Measurements from ENCODE around the gene NKX2-3.

Gene NKX2-3

DNA sequence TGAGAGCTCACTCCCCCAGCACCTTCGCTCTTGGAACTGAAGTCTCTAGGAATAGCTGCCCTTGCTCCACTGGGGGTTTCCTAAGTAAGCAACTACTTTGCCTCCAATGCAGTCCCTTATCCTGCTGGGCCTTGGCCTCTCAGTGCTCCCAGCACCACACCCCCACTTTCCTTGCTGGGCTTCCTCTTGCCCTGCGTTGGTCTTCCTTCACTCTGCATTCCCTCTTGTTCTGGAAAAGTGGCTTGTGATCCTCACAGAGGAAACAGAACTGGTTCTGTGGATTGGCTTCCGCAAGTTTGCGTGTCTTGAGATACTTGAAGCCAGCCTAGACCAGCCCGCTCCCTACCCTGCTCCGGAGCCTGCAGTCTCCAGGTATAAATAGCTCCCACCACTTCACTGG lies 6.4 kb downstream of the NKX2-3 start:
- no peak for DNase-seq

GRCh38 chr10:99539820-99540219 lies 7.1 kb downstream of the NKX2-3 start:
- no peak for DNase-seq

GRCh38 chr10:99540306-99540656 lies 7.5 kb downstream of the NKX2-3 start:
- DNase-seq: no peak

GRCh38 chr10:99540657-99541531 lies 8.2 kb downstream of the NKX2-3 start:
- no peak for DNase-seq

DNA sequence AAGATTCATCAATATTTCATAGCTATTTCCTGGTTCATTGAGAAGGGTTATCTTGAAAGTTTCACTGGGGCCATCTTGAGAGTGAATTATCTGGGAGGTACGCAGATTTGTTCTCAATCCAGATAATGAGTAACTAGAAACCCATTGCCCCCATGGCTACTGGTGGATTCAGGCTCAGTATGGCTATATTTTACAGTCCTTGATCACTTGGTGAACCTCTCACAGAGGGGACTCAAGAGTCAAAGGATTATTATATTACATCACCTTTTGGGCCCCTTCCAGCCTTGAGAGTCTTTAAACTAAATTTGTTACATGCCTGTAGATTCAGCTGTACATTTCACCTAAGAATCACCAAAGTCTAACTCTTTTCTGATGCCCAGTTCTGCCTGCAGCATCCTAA lies 11.6 kb downstream of the NKX2-3 start:
- no peak for DNase-seq

GRCh38 chr10:99548041-99548530 lies 15.3 kb downstream of the NKX2-3 start:
- DNase-seq: peak in 1 of 2 donors; percentile 40

- no peak for DNase-seq
Measured at GRCh38 chr10:99551158-99551557, 18.4 kb downstream of the NKX2-3 start.

GRCh38 chr10:99551616-99552015 lies 18.9 kb downstream of the NKX2-3 start:
- DNase-seq: no peak

DNA sequence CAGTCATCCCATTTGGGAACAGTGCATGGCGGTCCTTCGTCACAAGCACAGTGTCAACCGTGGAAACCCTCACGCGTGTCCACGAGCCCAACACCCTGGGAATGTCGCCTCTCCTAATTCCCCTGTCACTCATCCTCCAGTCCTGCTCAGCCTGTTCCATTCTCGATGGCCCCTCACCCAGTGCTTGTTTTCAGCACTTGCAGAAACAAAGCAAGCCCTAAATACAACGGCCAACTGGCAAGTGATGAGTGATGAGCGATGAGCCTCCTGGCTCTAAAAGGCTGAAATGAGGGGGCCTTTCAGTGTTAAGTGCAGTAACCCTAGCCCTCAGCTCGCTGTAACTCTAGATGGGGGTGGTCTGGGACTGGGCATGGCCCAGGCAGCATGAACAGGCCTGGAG lies 22.6 kb downstream of the NKX2-3 start:
- no peak for DNase-seq

DNA sequence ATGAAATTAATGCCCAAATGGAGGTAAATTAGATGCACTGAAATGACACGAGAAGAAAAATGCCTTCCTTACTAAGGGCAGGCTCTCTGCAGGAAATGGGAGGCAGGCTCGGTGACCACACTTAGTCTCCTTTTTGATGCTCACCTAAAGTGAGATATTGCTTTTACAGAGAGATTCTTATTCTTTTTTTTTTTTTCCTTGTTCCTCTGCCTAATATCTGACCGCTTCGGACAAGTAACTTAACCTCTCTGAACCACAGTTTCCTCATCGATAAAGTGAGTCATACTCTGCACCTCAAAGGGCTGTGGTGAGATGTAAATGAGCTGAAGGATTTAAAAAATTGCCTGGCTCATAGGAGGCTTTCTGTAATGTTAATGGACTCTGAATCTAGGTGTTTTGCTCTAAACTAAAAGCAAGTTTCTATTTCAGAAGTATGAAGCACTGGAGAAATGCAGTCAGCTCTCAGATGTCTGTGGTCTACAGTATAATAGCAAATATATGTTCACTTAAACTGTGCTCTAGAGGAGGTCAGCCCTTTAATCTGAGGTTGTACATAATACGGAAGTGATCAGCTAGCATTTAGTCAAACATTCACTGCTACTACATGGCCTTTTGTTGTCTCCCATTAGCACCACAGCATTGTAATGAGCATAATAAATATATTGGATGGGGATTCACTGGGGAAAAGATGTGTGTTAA lies 23.2 kb downstream of the NKX2-3 start:
- DNase-seq: no peak

GRCh38 chr10:99557044-99557443 lies 24.3 kb downstream of the NKX2-3 start:
- DNase-seq: no peak

DNA sequence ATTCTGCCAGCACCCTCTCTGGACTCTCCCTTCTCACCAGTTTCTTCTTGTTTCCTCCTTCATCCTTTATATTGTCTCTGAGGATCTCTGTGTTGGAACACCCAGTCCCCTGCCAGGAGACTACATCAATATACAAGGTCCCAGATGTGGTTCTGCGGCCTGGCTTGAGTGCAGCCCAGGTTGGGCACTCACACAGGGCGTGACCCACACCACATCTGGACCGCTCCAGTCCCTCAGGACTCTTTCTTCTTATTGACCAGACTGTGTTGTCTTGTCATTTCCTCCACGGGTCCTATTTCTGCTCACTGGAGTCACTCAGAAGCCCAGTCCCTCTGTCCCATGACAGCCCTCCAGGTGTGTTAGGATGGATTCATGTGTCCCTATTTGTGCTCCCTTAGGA lies 26.0 kb downstream of the NKX2-3 start:
- no peak for DNase-seq

GRCh38 chr10:99560277-99561126 lies 27.8 kb downstream of the NKX2-3 start:
- DNase-seq: peak; percentile 32 to 49

GRCh38 chr10:99562631-99563030 lies 29.9 kb downstream of the NKX2-3 start:
- DNase-seq: no peak

DNA sequence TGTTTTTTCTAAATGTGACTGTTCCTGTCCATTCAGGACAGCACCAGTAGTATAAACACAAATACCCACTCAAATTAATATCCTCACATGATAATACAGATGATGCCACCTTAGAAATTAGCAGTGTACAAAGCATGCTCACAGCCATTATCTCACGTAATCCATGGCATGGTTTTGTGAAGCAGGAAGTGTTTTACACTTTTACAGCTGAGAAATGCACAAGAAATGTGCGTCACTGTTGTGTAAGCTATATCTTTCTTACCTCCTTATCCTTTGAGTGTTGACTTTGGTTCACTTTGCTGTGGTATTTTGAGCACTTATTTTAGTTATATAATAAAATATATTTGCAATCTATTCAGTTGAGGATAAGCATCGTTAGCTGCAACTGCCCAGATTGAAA lies 31.6 kb downstream of the NKX2-3 start:
- DNase-seq: no peak

- no peak for DNase-seq
Measured at GRCh38 chr10:99565166-99565565, 32.4 kb downstream of the NKX2-3 start.

GRCh38 chr10:99569253-99569939 lies 36.7 kb downstream of the NKX2-3 start:
- DNase-seq: no peak

DNA sequence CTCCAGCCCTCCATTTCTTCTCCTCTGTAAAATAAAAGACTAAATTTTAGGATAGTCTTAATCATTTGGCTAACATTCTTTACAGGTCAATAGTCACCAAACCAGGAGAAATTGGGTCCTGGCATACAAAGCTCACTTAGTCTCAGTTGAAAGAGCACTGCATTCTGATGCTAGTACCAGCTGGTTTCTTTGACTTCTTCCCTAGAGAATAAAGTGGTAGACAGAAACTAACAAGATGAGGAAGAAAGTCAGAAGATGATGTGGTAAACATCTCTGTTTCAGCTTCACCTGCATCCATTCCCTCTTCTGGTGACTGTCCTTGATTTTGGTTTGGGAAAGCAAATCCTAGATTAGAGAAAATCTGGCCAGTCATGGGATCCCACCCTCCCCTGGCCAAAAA lies 37.2 kb downstream of the NKX2-3 start:
- no peak for DNase-seq

DNA sequence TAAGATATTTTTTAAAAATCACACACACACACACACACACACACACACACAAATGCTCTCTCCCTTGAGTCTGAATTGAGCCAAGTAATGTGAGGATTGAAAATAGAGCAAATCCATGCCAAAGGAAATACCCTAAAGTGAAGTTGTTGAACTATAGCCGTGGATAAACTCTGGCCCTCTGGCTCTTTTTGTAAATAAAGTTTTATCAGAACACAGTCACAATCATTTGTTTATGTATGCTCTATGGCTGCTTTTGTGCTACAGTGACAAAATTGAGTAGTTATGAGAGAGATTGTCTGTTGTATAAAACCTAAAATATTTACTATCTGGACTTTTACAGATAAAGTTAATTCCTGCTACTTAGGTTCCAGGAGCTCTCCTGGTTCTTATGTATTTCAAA lies 39.1 kb downstream of the NKX2-3 start:
- no peak for DNase-seq

DNA sequence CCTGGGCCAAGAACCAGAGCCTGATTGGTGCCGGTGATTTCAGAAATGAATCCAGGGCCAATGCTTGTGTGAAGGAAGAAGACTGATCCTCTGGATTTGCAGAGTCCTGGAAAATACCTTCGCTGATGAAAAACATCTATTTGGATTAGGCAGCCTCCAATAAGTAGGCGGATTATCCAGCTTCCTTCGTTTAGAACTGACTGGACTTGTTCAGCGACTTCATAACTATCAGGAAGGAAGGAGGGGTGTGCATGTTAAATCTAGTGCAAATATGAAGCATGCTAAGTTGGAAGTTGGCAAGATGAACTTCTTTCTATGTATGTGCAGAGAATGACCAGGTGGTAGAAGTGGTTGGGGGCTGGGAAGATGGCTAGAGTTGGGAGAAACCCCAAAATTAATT lies 41.0 kb downstream of the NKX2-3 start:
- no peak for DNase-seq

- DNase-seq: no peak
Measured at GRCh38 chr10:99579971-99580370, 47.2 kb downstream of the NKX2-3 start.

GRCh38 chr10:99582255-99582770 lies 49.6 kb downstream of the NKX2-3 start:
- DNase-seq: no peak
